HepG2 (cell line): Measurements from ENCODE around the gene ABCG8. TPM values are rescaled to one million over a fixed set of nuclear protein-coding genes. Genes with fewer than 3 reads are reported as not detected.

Experiments used
- ARNT ChIP-seq: fragments of 450-650 bp; IDR thresholded peaks from 2 replicates; pipeline ENCODE4 v1.6.1; 2017
- ATF6 ChIP-seq: sonication (generic); formaldehyde crosslinking; conservative IDR thresholded peaks from 2 replicates; pipeline ENCODE4 v1.4.0; 2020; ENCODE audit warnings: missing genetic modification reagents
- BCL3 ChIP-seq: sonication (generic); formaldehyde crosslinking; IDR thresholded peaks from 2 replicates; pipeline ENCODE4 v1.5.1; 2020; ENCODE audit warnings: mild to moderate bottlenecking, missing genetic modification reagents, moderate library complexity
- CSRNP1 ChIP-seq: sonication (generic); formaldehyde crosslinking; IDR thresholded peaks from 2 replicates; pipeline ENCODE4 v1.8.1; 2023; ENCODE audit warnings: mild to moderate bottlenecking, missing genetic modification reagents
- MTERF4 ChIP-seq: sonication (generic); formaldehyde crosslinking; IDR thresholded peaks from 2 replicates; pipeline ENCODE4 v1.8.0; 2023; ENCODE audit warnings: mild to moderate bottlenecking, missing genetic modification reagents
- NKX3-1 ChIP-seq: sonication (generic); formaldehyde crosslinking; IDR thresholded peaks from 2 replicates; pipeline ENCODE4 v1.5.0; 2020; ENCODE audit warnings: missing genetic modification reagents
- ONECUT2 ChIP-seq: sonication (generic); formaldehyde crosslinking; IDR thresholded peaks from 2 replicates; pipeline ENCODE4 v1.4.0; 2020; ENCODE audit warnings: missing genetic modification reagents
- SKI ChIP-seq: fragments of 450-650 bp; IDR thresholded peaks from one replicate; pipeline ENCODE4 v1.6.1; 2018; ENCODE audit warnings: mild to moderate bottlenecking; ENCODE audit not compliant: partially characterized antibody
- TFDP2 ChIP-seq: sonication (generic); formaldehyde crosslinking; IDR thresholded peaks from 2 replicates; pipeline ENCODE4 v1.4.0; 2020; ENCODE audit warnings: missing genetic modification reagents
- ZBTB8A ChIP-seq: sonication (generic); formaldehyde crosslinking; IDR thresholded peaks from 2 replicates; pipeline ENCODE4 v1.4.0; 2020; ENCODE audit warnings: mild to moderate bottlenecking, low read depth, missing genetic modification reagents, borderline replicate concordance
- ZNF143 ChIP-seq: sonication (generic); formaldehyde crosslinking; IDR thresholded peaks from 2 replicates; pipeline ENCODE4 v1.4.0; 2020; ENCODE audit warnings: missing genetic modification reagents
- ZNF343 ChIP-seq: sonication (generic); formaldehyde crosslinking; IDR thresholded peaks from 2 replicates; pipeline ENCODE4 v1.4.0; 2020; ENCODE audit warnings: mild to moderate bottlenecking, missing genetic modification reagents
- ZNF687 ChIP-seq: sonication (generic); formaldehyde crosslinking; IDR thresholded peaks from 2 replicates; pipeline ENCODE4 v1.5.1; 2020; ENCODE audit warnings: mild to moderate bottlenecking, missing genetic modification reagents, moderate library complexity
- ZNF720 ChIP-seq: sonication (generic); formaldehyde crosslinking; IDR thresholded peaks from 2 replicates; pipeline ENCODE4 v1.4.0; 2020; ENCODE audit warnings: missing genetic modification reagents
- polyA plus RNA-seq, 8 experiments: library from polyadenylated mRNA; depleted of rRNA in 3 of 8; stranded (reverse) in 7 of 8; unstranded in 1 of 8; fragments of >200 nt; fragmentation: Illumina TruSeq in 4 of 8; extraction: Trizol in 4 of 8; gene quantifications; 2 replicates each; pipeline versions ENCODE4 v1.2.1 to v1.2.3, GENCODE V29; 2011 to 2016; ENCODE audit warnings: low read depth in 4 of 8, missing spikeins in 1 of 8, mixed read lengths in 1 of 8; ENCODE audit not compliant: insufficient read depth in 1 of 8
- total RNA-seq, 5 experiments: library from RNA; depleted of rRNA; stranded (reverse); fragments of >200 nt; fragmentation: Illumina TruSeq; extraction: Trizol; gene quantifications; 2 replicates each; pipeline ENCODE4 v1.2.3, GENCODE V29; 2016; ENCODE audit warnings: low read depth in 1 of 5

ABCG8 gene
- total and polyA plus RNA-seq, 2 of the 13 experiments (the other 11 are each of a cell fraction or from before 2014, with no cell fraction given) = 8.1 to 8.8 TPM

GRCh38 chr2:43877782-43878464 lies 39.2 kb downstream of the ABCG8 start (continued):
- TF ChIP-seq ZNF720 (CRISPR knock-in tag) (0 out of 2 replicates have a peak, but pooled peaks have one; percentile 37), ZBTB8A (CRISPR knock-in tag) (no peak), ZNF143 (CRISPR knock-in tag) (no peak), ZNF687 (peak; percentile 43), ONECUT2 (CRISPR knock-in tag) (no peak), TFDP2 (no peak), CSRNP1 (no peak), SKI (no peak), MTERF4 (CRISPR knock-in tag) (no peak), ATF6 (CRISPR knock-in tag) (no peak), BCL3 (CRISPR knock-in tag) (no peak), ARNT (no peak), NKX3-1 (CRISPR knock-in tag) (no peak), ZNF343 (CRISPR knock-in tag) (no peak)
